Suppressor macrophage (primary cell): ENCODE results near the gene HDLBP.
A peak's percentile ranks its signal among the peaks of the same experiment; 100 is the strongest.
"Not testable (repeated sequence)": the region's sequence is repeated elsewhere in the genome, so short reads cannot be mapped to it uniquely, and the experiment has no call there.

Experiments
- DNase-seq, 4 experiments: peaks; one replicate each; pipeline ENCODE4 v3.0.0-alpha.2; 2020 to 2022

Gene HDLBP

GRCh38 chr2:241308267-241308666 lies 7.2 kb downstream of the HDLBP start:
- DNase-seq: no peak

- DNase-seq: no peak
Measured at GRCh38 chr2:241307055-241307454, 8.4 kb downstream of the HDLBP start.

- no peak for DNase-seq
Measured at GRCh38 chr2:241304039-241304670, 11.3 kb downstream of the HDLBP start.

GRCh38 chr2:241302759-241303651 lies 12.5 kb downstream of the HDLBP start:
- DNase-seq: no peak

- no peak for DNase-seq
Measured at GRCh38 chr2:241302083-241302482, 13.4 kb downstream of the HDLBP start.

- no peak for DNase-seq
Measured at GRCh38 chr2:241300000-241300399, 15.5 kb downstream of the HDLBP start.

GRCh38 chr2:241298673-241299072 lies 16.8 kb downstream of the HDLBP start:
- DNase-seq: no peak

- DNase-seq: no peak
Measured at GRCh38 chr2:241296767-241297166, 18.7 kb downstream of the HDLBP start.

GRCh38 chr2:241295326-241296095 lies 20.0 kb downstream of the HDLBP start:
- DNase-seq: no peak

GRCh38 chr2:241293378-241293797 lies 22.1 kb downstream of the HDLBP start:
- not testable (repeated sequence) for DNase-seq

- no peak for DNase-seq
Measured at GRCh38 chr2:241291977-241292376, 23.5 kb downstream of the HDLBP start.

- DNase-seq: no peak
Measured at GRCh38 chr2:241291153-241291552, 24.3 kb downstream of the HDLBP start.

GRCh38 chr2:241289597-241289996 lies 25.9 kb downstream of the HDLBP start:
- DNase-seq: peak in 2 of 4 experiments; percentile 17 to 21

GRCh38 chr2:241289053-241289452 lies 26.4 kb downstream of the HDLBP start:
- DNase-seq: peak in 2 of 4 experiments; percentile 18 to 39

GRCh38 chr2:241288324-241288888 lies 27.1 kb downstream of the HDLBP start:
- DNase-seq: no peak

GRCh38 chr2:241286348-241287090 lies 29.0 kb downstream of the HDLBP start:
- no peak for DNase-seq

GRCh38 chr2:241285596-241285995 lies 29.9 kb downstream of the HDLBP start:
- DNase-seq: no peak

GRCh38 chr2:241282555-241282954 lies 32.9 kb downstream of the HDLBP start:
- no peak for DNase-seq

- no peak for DNase-seq
Measured at GRCh38 chr2:241280291-241280690, 35.2 kb downstream of the HDLBP start.

GRCh38 chr2:241279828-241280227 lies 35.6 kb downstream of the HDLBP start:
- peak; percentile 25 to 63 (median 50) for DNase-seq

- DNase-seq: no peak
Measured at GRCh38 chr2:241279413-241279812, 36.1 kb downstream of the HDLBP start.

GRCh38 chr2:241278306-241278705 lies 37.2 kb downstream of the HDLBP start:
- DNase-seq: not testable (repeated sequence)
